HEK293T (cell line): ENCODE measurements around the gene PXDC1.

Experiments
- ARNT ChIP-seq: fragments of 450-650 bp; IDR thresholded peaks from 2 replicates; pipeline ENCODE4 v1.6.1; 2017; ENCODE audit warnings: mild to moderate bottlenecking
- ELF4 ChIP-seq: fragments of 450-650 bp; IDR thresholded peaks from 2 replicates; pipeline ENCODE4 v1.6.1; 2017; ENCODE audit warnings: antibody characterized with exemption
- FOXK2 ChIP-seq: fragments of 450-650 bp; IDR thresholded peaks from 2 replicates; pipeline ENCODE4 v1.6.1; 2016; ENCODE audit warnings: mild to moderate bottlenecking
- FOXM1 ChIP-seq: fragments of 450-650 bp; IDR thresholded peaks from 2 replicates; pipeline ENCODE4 v1.6.1; 2017; ENCODE audit warnings: mild to moderate bottlenecking, borderline replicate concordance
- NFRKB ChIP-seq: fragments of 450-650 bp; IDR thresholded peaks from 2 replicates; pipeline ENCODE4 v1.6.1; 2016; ENCODE audit warnings: mild to moderate bottlenecking, moderate library complexity
- SP1 ChIP-seq: fragments of 450-650 bp; IDR thresholded peaks from 2 replicates; pipeline ENCODE4 v1.6.1; 2017
- SUZ12 ChIP-seq: fragments of 450-650 bp; IDR thresholded peaks from 2 replicates; pipeline ENCODE4 v1.6.1; 2016; ENCODE audit warnings: mild to moderate bottlenecking

- TF ChIP-seq FOXK2 = no peak
- no peak for TF ChIP-seq SUZ12
- TF ChIP-seq NFRKB = no peak
- no peak for TF ChIP-seq ARNT
- TF ChIP-seq FOXM1 = no peak
- TF ChIP-seq SP1 = no peak
- no peak for TF ChIP-seq ELF4
These were observed 3.1 kb downstream of the PXDC1 start for GRCh38 chr6:3748208-3749066.
